GM19397 (cell line): ENCODE results near the gene RPS25.
"Not testable (repeated sequence)": the region's sequence is repeated elsewhere in the genome, so short reads cannot be mapped to it uniquely, and the experiment has no call there.

Experiments
- ATAC-seq: cut with Tn5 transposase; IDR thresholded peaks from one replicate; pipeline ENCODE4 v1.9.1; 2021; ENCODE audit warnings: mild to moderate bottlenecking, moderate library complexity; ENCODE audit not compliant: unreplicated experiment

Gene RPS25

GRCh38 chr11:119016216-119017009 is 1.7 kb downstream of the RPS25 start:
- no peak for ATAC-seq

GRCh38 chr11:119015054-119015611 is 3.0 kb downstream of the RPS25 start:
- ATAC-seq = no peak

- no peak for ATAC-seq
Observed at GRCh38 chr11:119014209-119014924, 3.8 kb downstream of the RPS25 start.

- ATAC-seq = no peak
Observed at GRCh38 chr11:119012629-119013170, 5.4 kb downstream of the RPS25 start.

GRCh38 chr11:119011476-119012053 is 6.6 kb downstream of the RPS25 start:
- no peak for ATAC-seq

- ATAC-seq = no peak
Observed at GRCh38 chr11:119006656-119007055, 11.5 kb downstream of the RPS25 start.

GRCh38 chr11:119000906-119001305 is 17.2 kb downstream of the RPS25 start:
- no peak for ATAC-seq

- ATAC-seq = no peak
Observed at GRCh38 chr11:118998822-118999221, 19.3 kb downstream of the RPS25 start.

- ATAC-seq = no peak
Observed at GRCh38 chr11:118998388-118998717, 19.8 kb downstream of the RPS25 start.

GRCh38 chr11:118997627-118998387 is 20.3 kb downstream of the RPS25 start, which contains the start of gene CENATAC:
TSS of gene CENATAC (plus strand) at chr11:118998138. CDS start at chr11:118998198, 60 bp downstream.
- peak; percentile 93 for ATAC-seq

- ATAC-seq = peak; percentile 6
Observed at GRCh38 chr11:118996926-118997626, 21.1 kb downstream of the RPS25 start.

GRCh38 chr11:118991486-118992038 is 26.6 kb downstream of the RPS25 start:
- ATAC-seq = not testable (repeated sequence)

- no peak for ATAC-seq
Observed at GRCh38 chr11:118988280-118988679, 29.9 kb downstream of the RPS25 start.

- no peak for ATAC-seq
Observed at GRCh38 chr11:118984825-118985224, 33.3 kb downstream of the RPS25 start.

GRCh38 chr11:118984337-118984736 is 33.8 kb downstream of the RPS25 start:
- ATAC-seq = not testable (repeated sequence)

GRCh38 chr11:118980191-118980881 is 37.8 kb downstream of the RPS25 start:
- no peak for ATAC-seq

GRCh38 chr11:118979434-118979833 is 38.7 kb downstream of the RPS25 start:
- ATAC-seq = no peak

GRCh38 chr11:118975771-118976709 is 42.1 kb downstream of the RPS25 start:
- ATAC-seq = no peak
